Measurements from ENCODE around the gene MEIS3.
A peak's percentile ranks its signal among the peaks of the same experiment; 100 is the strongest.

The MEIS3 gene

DNA sequence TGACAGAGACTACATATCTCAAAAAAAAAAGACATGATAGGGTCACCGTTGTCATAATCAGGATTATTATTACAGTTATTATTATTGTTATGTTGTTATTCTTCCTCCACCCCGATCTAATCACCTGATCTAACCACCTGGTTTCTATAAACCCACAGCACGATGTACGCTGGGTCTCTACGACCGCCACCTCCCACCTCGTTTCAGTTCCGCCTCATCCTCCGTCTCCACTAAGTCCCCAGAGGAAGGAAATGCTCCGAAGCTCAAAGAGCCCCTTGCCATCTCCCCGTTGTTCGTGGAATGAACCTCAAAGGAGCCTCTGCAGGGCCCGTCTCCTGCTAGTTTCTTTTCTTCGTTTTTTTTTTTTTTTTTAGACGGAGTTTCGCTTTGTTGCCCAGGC, 15.9 kb upstream of the MEIS3 start:
- DNase-seq (ENCODE audit: low spot score), result no peak

DNA sequence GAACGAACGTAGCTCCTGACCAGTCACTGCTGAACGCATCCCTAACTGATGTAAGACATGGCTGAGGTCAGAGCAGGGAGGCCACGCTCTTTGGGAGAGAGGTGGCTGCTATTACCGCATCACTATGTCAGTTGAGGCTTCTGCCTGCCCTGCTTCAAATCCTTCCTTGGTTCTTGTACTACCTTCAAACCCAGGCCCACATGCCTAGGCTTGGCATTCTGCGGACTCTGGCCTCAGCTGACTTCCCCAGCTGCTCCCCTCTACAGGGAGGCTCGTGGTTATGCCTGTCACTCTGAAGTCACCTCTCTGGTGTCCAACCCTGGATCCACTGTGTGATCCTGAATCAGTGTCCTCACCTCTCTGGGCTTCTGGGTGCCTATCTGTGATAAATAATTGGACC, 14.8 kb upstream of the MEIS3 start:
- peak; percentile 52 for DNase-seq (ENCODE audit: low spot score)

DNA sequence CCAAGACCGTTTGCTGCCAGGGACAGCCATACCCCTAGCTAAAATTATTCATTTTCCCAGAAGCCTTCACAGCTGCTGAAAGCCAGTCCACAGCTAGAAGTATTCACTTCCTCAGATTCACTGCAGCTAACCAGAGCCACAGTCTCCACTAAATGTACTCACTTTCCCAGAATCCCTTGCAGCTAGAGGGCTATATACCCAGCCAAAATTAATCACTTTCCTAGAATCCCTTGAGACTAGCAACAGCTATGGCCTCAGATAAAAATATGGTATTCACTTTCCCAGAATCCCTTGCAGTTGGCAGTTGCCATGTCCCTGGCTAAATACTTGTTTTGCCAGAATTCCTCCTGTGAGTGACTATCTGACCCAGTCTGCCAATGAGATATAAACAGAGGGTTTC, 13.8 kb upstream of the MEIS3 start:
- no peak for DNase-seq (ENCODE audit: low spot score)

DNA sequence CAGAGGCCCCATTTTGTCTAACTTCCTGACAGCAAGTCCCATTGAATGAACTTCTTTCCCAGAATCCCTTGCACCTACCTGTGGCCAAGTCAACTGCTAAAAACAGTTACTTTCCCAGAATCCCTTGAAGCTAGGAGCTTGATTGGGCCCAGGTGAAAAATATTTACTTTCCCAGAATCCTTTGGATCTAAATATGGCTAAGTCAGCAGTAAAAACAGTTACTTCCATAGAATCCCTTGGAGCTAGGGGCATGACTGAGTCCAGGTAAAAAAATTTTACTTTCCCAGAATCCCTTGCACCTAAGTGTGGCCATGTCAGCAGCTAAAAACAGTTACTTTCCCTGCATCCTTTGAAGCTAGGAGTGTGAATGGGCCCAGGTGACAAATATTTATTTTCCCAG, 13.2 kb upstream of the MEIS3 start:
- no peak for DNase-seq (ENCODE audit: low spot score)

DNA sequence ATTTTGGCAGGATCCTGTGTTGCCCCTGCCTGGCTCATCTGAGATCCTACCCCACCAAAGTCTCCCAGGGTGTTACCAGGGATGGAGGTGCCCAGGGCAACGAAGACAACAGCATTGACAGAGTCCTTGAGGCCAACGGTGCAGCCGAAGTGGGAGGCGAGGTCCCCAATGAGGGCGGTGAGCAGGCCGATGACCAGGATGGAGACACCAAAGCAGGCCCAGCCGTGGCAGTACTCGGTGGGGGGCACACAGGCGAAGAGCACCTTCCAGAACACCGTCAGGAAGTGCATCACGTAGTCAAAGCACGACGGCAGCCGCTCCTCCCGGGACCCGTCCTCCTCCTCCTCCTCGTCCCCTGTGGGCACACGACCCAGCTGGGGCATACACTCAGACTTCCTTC, 12.8 kb upstream of the MEIS3 start:
- no peak for DNase-seq (ENCODE audit: low spot score)

DNA sequence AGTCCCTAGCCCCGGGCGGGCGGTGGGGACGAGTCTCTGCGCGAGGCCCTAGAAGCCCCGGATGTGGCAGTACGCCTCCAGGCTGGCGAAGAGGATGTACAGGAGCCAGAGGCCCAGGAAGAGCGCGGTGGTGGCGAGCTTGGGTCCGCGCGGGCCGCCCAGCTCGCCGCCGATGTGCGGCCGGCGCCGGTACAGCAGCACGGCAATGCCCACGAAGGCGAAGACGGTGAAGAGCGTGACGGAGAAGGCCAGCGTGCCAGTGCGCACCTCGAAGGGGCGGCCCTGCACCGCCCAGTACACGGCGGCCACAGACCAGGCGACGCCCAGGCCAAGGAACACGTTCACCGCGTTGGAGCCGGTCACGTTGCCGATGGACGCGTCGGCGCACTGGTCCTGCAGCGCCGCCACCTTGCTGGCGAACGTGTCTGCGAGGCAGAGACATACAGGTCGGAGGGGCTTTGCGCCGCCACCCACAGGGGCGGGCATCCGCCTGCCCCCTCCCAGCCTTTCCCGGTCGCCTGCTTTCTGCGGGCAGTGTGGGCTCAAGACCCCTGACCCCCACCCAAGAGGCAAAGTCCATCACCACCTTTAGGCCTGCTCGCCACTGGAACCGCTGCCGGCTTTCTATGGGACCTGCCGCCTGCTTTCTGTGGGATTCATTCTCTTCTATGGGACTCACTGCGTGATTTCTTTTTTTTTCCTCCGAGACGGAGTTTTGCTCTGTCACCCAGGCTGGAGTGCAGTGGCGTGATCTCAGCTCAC, 10.9 kb upstream of the MEIS3 start:
- DNase-seq (ENCODE audit: low spot score), result no peak

DNA sequence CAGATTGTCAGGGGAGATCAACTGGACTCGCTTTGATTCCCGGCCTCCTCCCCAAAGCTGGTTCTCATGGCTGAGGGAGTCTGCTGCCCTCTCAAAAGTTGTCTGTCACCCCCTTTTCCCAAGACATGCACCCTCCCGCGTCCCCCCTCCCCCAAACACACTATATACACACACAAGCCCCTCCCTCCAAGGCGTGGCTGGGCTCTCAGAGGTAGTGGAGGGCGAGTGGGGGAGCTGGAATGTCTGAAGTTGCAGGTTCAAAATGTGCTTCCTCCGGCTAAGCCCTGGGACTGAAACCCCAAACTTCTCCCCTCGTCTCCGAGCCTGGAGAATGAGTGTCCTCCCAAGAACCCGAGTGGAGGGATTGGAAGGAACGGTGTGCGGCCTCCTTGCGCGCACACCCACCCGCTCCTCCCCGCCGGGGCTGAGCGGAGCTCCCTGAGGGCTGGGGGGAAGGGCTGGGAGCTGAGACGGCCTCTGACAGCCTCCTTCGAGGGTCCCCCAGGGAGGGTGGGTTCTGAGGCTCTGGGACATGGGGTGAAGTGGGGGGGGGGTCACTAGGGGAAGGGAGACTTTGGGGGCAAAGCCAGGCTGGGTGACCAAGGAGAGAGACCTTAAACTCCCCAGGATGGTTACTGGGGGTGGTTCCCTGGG, 9.9 kb upstream of the MEIS3 start:
- no peak for DNase-seq (ENCODE audit: low spot score)

DNA sequence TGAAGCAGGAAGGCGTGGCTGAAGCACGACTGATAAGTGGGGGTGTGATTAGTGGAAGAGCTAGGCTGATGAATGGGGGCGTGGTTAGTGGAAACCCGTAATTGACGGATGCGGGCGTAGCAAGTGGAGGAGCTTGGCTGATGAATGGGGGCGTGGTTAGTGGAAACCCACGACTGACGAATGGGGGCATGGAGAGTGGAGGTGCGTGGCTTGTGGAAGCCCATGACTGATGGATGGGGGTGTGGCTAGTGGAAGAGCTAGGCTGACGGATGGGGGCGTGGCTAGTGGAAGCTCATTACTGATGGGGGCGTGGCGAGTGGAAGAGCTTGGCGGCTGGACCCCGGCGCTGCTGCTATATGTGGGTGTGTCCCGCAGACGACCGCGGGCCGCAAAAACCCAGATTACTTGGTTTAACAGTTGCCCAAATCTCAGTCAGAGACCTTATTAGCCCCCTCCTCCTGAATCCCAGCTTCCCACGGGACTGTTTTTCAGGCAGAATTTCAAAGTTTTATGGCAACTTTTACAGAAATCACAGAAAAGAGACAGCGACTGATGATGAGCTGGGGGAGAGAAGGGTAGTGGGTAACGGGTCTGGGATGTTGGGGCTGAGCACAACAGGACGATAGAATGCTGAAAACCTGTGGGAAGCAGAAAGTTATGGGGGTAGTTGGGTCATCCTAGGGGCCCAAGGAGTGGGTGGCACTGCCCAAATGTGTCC, 9.0 kb upstream of the MEIS3 start:
- DNase-seq (ENCODE audit: low spot score), result peak; percentile 99

DNA sequence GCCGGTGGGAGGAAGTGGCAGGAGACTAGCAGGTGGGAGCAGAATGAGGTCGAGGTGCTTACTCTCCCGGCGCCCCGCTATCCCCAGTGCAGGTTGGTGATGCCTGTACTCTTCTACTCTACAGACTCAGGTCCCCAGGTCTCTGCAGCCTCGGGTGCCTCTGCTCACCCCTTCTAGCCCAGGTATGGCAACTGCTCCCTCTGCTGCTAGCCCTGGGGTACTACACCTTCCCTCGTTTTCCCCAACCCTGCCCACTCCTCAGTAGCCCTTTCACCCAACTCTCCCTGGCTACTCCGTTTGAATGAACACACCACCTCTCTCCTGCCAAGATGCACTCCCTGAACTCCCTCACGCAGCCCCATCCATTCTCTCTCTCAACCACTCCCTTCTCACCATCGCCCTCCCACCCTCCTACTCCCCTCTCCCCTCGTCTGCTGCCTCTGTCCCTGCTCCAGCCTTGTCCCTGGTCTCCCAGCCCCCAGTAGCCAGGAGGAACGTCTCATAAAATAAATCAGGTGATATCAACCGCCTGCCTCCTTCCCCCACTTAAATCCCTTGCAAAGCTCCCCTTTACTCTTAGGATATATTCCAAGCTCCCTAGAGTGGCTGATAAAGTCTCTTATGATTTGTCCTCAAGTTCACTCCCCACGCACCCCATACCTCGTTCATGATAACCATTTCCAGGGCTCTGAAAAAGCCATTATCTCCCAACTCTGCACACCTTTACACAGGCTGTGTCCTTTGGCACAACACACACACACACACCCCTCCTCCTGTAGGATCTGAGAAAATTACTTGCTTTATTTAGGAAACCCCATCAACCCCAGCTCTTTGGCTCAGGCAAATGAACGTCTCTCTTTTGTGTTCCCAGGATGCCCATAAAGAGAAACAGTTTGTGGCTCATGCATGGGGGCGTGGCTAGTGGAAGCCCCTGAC, 8.2 kb upstream of the MEIS3 start:
- DNase-seq (ENCODE audit: low spot score), result peak; percentile 91

DNA sequence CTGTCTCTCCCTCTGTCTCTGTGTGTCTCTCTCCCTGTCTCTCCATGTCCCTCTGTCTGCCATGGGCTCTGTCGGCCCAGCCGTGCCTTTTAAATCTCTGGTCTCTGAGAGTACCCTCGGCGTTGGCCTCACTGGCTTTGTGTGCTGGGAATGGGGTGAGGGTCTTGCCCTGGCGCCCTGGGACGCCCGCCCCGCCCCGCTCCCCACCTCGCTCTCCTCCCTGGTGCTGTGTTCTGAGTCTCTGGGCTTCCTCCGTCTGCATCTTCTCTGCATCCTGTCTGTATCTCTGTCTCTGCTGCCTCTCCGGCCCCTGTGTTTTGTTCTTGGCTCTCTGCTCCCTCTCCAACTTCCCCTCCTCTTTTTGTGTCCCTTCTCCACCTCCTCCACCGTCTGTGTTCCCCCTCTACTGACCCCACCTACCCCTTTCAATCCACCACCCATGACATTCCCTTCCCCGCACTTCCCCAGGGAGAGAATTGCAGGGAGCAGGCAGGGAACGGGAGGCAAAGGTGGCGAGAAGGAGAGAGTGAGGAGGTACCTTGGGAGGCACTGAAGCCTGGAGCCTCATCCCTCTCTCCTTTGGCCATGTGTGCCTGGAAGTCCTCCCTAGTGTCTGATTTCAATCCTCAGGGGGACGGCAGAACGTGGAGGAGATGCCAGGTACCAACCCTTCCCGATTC, 4.0 kb upstream of the MEIS3 start:
- DNase-seq (ENCODE audit: low spot score), result no peak

DNA sequence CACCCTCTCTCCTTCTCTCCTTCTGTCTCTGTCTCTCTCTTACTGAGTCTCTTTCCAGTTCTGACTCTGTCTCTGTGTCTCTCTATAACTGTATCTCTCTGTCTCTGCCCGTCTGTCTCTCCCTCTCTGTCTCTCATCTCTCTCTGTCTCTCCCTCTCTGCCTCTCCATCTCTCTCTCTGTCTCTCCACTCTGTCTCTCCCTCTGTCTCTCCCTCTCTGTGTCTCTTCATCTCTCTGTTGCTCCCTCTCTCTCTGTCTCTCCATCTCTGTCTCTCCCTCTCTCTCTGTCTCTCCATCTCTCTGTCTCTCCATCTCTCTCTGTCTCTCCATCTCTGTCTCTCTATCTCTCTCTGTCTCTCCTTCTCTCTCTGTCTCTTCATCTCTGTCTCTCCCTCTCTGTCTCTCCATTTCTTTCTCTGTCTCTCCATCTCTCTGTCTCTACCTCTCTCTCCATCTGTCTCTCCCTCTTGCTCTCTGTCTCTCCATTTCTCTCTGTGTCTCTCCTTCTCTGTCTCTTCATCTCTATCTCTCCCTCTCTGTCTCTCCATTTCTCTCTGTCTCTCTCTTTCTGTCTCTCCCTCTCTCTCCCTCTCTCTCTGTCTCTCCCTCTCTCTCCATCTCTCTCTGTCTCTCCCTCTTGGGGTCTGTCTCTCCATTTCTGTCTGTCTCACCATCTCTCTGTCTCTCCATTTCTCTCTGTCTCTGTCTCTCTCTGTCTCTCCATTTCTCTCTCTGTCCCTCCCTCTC, 3.3 kb upstream of the MEIS3 start:
- no peak for DNase-seq (ENCODE audit: low spot score)

DNA sequence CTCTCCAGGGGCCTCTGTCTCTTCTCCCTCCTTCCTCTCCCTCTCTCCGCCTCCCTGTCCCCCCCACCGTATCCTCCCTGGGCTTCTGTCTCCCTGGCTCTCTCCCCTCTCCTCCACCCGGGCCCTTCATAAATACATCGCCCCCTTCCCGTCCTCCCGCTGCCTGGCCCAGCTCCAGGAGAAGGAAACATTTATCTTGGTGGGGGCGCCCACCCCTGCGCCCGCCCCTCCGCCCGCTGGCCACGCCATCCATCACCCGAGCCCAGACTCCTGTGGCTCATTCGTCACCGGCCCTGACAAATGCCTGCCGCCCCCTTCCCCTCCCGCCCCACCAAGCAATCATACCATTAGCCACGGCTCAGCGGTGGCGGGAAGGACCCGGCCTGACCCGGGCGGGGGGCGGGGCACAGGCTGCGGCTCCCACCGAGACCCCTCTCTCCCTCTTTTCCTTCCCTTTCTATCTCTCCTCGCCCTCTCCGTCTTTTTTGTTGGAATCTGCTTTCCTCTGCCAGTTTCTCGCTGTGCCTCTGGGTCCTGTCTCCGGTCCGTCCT, 2.6 kb upstream of the MEIS3 start:
- no peak for DNase-seq (ENCODE audit: low spot score)

DNA sequence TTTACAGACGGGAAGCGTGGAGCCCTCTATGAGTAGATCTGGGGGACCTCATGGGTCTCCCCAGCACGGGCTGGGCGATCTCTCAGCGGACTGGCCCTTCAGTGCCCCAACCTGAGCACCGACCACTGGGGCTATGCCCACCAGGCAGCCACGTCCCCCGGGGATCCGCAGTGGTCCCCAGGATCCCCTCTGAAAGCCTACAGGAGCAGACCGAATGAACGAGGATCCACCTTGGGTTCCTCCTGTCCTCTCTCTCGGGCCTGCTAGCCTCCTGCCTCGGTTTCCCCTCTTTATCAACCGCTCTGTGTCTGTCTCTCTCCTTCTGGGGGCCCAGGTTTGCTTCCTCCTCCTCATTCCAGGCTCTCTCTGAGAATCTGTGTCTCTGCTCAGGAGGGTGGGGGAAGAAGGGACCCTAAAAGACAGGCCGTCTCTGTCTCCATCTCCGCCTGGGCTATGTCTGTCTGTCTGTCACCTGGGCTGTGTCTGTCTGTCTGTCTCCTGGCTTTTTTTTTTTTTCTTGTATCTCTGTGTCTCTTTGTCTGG, 2.0 kb upstream of the MEIS3 start:
- DNase-seq (ENCODE audit: low spot score), result no peak

DNA sequence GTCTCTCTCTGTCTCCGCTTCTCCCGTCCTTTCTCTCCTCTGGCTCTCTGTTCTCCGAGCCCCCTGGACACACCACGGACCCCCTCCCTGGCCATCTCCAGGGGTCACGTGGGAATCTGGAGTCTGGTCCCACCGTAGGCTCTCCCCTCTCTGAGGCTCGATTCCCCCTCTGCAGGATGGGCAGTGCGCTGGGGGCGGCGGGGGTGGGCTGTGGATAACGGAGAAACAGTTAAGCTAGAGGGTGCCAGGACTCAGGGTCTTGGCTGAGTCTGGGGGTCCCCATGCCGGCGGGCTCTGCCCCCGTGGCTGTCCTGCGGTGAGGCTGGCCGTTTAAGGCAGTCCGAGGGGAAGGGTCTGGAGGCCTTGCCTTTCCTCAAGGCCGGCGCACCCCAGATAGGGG, 462 bp upstream of the MEIS3 start:
- no peak for DNase-seq (ENCODE audit: low spot score)

DNA sequence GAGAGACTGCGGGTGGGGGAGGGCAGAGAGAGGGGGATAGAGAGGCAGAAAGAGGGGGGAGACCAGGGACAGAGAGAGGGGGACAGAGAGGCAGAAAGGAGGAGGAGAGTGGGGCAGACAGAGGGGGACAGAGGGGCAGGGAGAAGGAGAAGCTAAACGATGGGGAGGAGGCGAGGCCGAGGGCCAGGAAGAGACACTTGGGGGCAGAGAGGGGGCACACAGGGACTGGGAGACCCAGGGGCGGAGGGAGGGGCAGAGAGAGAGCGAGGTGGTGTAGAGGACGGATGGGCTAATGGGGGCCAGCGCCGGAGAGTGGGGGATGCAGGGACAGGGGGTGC, 666 bp downstream of the MEIS3 start:
- DNase-seq (ENCODE audit: low spot score), result no peak

DNA sequence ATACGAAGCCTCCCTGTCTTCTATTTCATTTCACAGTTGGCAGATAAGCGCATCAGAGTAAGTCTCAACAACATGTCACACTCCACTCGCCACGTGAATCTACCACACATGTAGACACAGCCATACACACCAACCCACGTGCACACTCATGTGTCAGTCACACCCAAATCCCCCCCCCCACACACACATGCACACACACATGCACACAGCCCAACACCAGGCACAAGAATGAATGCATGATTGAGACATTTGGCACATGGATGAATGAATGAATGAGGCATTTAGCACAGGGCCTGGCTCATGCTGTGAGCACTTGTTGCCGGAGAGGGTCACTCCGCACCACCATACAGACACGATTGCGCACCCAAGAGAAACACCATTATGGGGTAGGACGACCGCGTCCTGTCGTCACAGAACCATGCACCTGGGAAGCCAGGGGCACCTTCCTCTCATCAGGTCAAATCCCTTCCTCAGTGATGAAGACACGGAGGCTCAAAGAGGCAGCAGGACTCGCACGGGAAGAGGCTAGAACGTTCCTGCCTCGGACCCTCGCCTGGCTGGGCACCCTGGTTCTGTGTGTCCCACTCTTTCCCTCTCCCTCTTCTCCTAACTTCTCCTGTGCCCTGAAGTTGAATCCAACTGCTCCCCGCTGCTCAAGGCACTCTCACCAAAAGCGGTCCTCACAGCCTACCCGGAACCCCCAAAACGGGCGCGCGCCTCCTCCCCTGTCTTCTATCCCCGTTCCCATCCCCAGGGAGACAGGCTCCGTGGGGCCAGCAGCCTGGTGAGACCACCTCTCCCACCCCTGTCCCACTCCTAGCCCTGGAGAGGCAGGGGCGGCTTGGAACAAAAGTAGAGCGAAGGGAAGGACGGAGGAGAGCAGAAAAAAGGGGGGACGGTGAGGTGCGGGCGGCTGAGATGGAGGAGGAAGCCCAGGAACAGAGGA, 1.3 kb downstream of the MEIS3 start:
- DNase-seq (ENCODE audit: low spot score), result peak; percentile 31

DNA sequence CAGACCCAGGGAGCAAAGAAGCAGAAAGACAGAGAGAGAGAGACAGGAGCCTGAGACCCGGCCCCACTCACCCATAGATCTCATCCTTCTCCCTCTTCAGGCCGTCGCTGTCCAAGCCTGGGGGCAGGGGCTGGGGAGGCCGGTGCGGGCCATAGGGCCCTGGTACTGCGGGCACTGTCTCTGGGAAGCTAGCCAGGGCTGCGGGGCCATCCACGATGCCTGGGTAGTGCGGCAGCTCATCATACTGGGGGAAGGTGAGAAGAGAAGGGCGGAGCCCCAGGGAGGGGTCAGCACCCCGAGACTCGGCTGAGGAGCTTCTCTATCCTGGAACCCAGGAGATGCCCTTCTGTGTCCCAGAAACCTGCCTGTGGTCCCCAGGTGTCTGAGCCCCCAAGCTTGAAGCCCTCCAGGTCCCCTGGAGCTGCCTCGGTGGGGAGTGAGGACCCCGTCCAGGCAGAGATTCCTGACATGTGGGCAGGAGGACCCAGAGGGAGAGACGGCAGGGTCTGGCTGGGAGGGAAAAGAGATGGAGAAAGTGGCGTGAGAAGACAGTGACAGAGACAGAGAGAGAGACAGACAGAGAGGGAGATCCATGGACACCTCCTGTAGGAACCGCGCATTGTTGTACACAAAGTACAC, 2.1 kb downstream of the MEIS3 start:
- peak; percentile 33 for DNase-seq (ENCODE audit: low spot score)

DNA sequence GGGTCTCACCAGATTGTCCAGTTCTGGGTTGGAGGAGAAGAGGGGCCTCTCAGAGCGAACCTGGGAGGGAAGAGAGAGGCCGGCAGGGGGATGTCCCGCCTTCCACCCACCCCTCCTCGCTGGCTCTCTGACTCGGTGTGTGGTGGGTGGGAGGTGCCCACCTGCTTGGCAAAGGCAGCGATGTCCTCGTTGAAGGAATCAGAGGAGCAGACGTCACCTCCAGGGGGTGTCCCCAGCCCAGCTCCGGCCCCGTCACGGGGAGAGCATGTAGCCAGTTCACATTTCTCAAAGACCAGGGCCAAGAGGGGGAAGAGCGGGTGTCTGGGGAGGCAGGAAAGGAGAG, 2.7 kb downstream of the MEIS3 start:
- DNase-seq (ENCODE audit: low spot score), result no peak
